HEK293 (cell line): ENCODE measurements around the gene UXS1.
"Not testable (repeated sequence)": the region's sequence is repeated elsewhere in the genome, so short reads cannot be mapped to it uniquely, and the experiment has no call there.

ENCODE experiments used
- CTCF ChIA-PET: fragments of 350-600 bp; formaldehyde crosslinking; extraction: SDS; loops from one replicate; lab custom pipeline; 2021; ENCODE audit warnings: antibody characterized with exemption; lab: Yijun Ruan, JAX
- POLR2A ChIA-PET: fragments of 300-600 bp; formaldehyde crosslinking; extraction: SDS; loops from one replicate; lab custom pipeline; 2020; ENCODE audit warnings: antibody characterized with exemption, inconsistent platforms; lab: Yijun Ruan, JAX
- H3K27ac ChIP-seq: fragments of 200-500 bp; sonication (Bioruptor generic); 2 replicates; pipeline ENCODE4 v1.5.1; 2014; ENCODE audit warnings: low read depth, low read length, control low read depth, inconsistent platforms; ENCODE audit errors: extremely low read depth
- H3K36me3 ChIP-seq, 2 experiments: fragments of 200-500 bp in 1 of 2; sonication (Bioruptor generic) in 1 of 2; 1 replicate in 1 of 2; 2 replicates in 1 of 2; pipeline ENCODE4 v1.5.1; 2014 to 2017; ENCODE audit warnings: inconsistent platforms in 2 of 2, low read length in 2 of 2; ENCODE audit not compliant: control insufficient read depth in 2 of 2, insufficient read depth in 1 of 2
- H3K4me1 ChIP-seq: fragments of 200-500 bp; sonication (Bioruptor generic); 2 replicates; pipeline ENCODE4 v1.5.1; 2014; ENCODE audit warnings: mild to moderate bottlenecking, low read length, inconsistent platforms; ENCODE audit not compliant: control insufficient read depth, insufficient read depth
- H3K4me3 ChIP-seq: 2 replicates; pipeline ENCODE4 v1.5.1; 2011; ENCODE audit warnings: low read depth, mild to moderate bottlenecking, control low read depth, low read length, moderate library complexity
- H3K9me3 ChIP-seq: fragments of 200-500 bp; sonication (Bioruptor generic); 2 replicates; pipeline ENCODE4 v1.5.1; 2014; ENCODE audit warnings: low read depth, low read length, inconsistent platforms; ENCODE audit not compliant: control insufficient read depth, insufficient read depth
- HOXC10 ChIP-seq: sonication (generic); formaldehyde crosslinking; IDR thresholded peaks from 2 replicates; pipeline ENCODE4 v1.8.1; 2023; ENCODE audit warnings: mild to moderate bottlenecking, missing genetic modification reagents
- REPIN1 ChIP-seq: fragments of 450-650 bp; formaldehyde crosslinking; IDR thresholded peaks from 2 replicates; pipeline ENCODE4 v1.5.1; 2017; ENCODE audit warnings: missing biosample characterization, missing genetic modification characterization, low read depth
- ZNF211 ChIP-seq: fragments of 450-650 bp; formaldehyde crosslinking; IDR thresholded peaks from 2 replicates; pipeline ENCODE4 v1.5.1; 2016; ENCODE audit warnings: low read depth, missing biosample characterization, missing genetic modification characterization
- ZNF23 ChIP-seq: fragments of 450-650 bp; formaldehyde crosslinking; IDR thresholded peaks from 2 replicates; pipeline ENCODE4 v1.5.1; 2016; ENCODE audit warnings: missing biosample characterization, missing genetic modification characterization, borderline replicate concordance
- ZNF292 ChIP-seq: fragments of 450-650 bp; formaldehyde crosslinking; IDR thresholded peaks from 2 replicates; pipeline ENCODE4 v1.5.1; 2016; ENCODE audit warnings: low read depth, missing biosample characterization, missing genetic modification characterization, borderline replicate concordance
- ZNF335 ChIP-seq: fragments of 450-650 bp; formaldehyde crosslinking; conservative IDR thresholded peaks from 2 replicates; pipeline ENCODE4 v1.5.1; 2016; ENCODE audit warnings: missing biosample characterization, missing genetic modification characterization
- ZNF571 ChIP-seq: fragments of 450-650 bp; formaldehyde crosslinking; IDR thresholded peaks from 2 replicates; pipeline ENCODE4 v1.5.0; 2017; ENCODE audit warnings: missing biosample characterization, missing genetic modification characterization
- ZNF830 ChIP-seq: fragments of 450-650 bp; IDR thresholded peaks from 2 replicates; pipeline ENCODE4 v1.5.0; 2018; ENCODE audit warnings: missing biosample characterization, missing genetic modification characterization, low read depth, mild to moderate bottlenecking, moderate library complexity
- TF ChIP-seq, protein P1 (sequence below): fragments of 450-650 bp; formaldehyde crosslinking; IDR thresholded peaks from 2 replicates; pipeline ENCODE4 v1.5.1; 2016; ENCODE audit warnings: missing biosample characterization, missing genetic modification characterization
- TF ChIP-seq, protein P2 (sequence below): fragments of 450-650 bp; formaldehyde crosslinking; IDR thresholded peaks from 2 replicates; pipeline ENCODE4 v1.5.1; 2016; ENCODE audit warnings: missing biosample characterization, missing genetic modification characterization
- TF ChIP-seq, protein P3 (sequence below): fragments of 450-650 bp; formaldehyde crosslinking; IDR thresholded peaks from 2 replicates; pipeline ENCODE4 v1.5.1; 2016; ENCODE audit warnings: missing biosample characterization, missing genetic modification characterization
- TF ChIP-seq, protein P4 (sequence below): fragments of 450-650 bp; formaldehyde crosslinking; IDR thresholded peaks from 2 replicates; pipeline ENCODE4 v1.5.1; 2017; ENCODE audit warnings: missing biosample characterization, missing genetic modification characterization
- TF ChIP-seq, protein P5 (sequence below): fragments of 450-650 bp; formaldehyde crosslinking; IDR thresholded peaks from 2 replicates; pipeline ENCODE4 v1.5.1; 2016; ENCODE audit warnings: missing biosample characterization, missing genetic modification characterization

UXS1 gene

DNA sequence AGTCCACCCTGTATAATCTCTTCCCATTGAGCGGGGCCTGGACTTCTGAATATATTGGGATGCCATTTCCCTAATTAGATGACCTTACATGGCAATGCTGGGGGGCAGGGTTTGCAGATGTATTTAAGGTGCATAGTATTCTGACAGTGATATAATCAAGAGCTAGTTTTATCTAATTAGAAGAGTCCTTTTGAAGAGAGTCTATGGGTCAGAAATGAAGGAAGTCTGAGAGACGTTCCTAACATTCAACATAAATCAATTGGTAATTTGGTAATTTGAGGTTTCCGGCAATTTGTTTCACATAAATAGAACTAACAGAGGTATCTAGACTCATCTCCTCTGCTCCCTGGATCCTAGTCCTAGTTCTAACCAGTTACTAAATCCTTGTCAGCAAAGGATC lies 25.7 kb upstream of the UXS1 start (continued):
- TF ChIP-seq ZNF335 (tag by site-specific recombination) = no peak
- TF ChIP-seq, protein P1, sequence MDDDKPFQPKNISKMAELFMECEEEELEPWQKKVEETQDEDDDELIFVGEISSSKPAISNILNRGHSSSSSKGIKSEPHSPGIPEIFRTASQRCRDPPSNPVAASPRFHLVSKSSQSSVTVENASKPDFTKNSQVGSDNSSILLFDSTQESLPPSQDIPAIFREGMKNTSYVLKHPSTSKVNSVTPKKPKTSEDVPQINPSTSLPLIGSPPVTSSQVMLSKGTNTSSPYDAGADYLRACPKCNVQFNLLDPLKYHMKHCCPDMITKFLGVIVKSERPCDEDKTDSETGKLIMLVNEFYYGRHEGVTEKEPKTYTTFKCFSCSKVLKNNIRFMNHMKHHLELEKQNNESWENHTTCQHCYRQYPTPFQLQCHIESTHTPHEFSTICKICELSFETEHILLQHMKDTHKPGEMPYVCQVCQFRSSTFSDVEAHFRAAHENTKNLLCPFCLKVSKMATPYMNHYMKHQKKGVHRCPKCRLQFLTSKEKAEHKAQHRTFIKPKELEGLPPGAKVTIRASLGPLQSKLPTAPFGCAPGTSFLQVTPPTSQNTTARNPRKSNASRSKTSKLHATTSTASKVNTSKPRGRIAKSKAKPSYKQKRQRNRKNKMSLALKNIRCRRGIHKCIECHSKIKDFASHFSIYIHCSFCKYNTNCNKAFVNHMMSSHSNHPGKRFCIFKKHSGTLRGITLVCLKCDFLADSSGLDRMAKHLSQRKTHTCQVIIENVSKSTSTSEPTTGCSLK = no peak
- TF ChIP-seq, protein P2, sequence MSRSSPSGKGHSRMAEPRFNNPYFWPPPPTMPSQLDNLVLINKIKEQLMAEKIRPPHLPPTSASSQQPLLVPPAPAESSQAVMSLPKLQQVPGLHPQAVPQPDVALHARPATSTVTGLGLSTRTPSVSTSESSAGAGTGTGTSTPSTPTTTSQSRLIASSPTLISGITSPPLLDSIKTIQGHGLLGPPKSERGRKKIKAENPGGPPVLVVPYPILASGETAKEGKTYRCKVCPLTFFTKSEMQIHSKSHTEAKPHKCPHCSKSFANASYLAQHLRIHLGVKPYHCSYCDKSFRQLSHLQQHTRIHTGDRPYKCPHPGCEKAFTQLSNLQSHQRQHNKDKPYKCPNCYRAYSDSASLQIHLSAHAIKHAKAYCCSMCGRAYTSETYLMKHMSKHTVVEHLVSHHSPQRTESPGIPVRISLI (tag by site-specific recombination) = no peak
- TF ChIP-seq ZNF830 (tag by site-specific recombination) = no peak
- TF ChIP-seq, protein P3, sequence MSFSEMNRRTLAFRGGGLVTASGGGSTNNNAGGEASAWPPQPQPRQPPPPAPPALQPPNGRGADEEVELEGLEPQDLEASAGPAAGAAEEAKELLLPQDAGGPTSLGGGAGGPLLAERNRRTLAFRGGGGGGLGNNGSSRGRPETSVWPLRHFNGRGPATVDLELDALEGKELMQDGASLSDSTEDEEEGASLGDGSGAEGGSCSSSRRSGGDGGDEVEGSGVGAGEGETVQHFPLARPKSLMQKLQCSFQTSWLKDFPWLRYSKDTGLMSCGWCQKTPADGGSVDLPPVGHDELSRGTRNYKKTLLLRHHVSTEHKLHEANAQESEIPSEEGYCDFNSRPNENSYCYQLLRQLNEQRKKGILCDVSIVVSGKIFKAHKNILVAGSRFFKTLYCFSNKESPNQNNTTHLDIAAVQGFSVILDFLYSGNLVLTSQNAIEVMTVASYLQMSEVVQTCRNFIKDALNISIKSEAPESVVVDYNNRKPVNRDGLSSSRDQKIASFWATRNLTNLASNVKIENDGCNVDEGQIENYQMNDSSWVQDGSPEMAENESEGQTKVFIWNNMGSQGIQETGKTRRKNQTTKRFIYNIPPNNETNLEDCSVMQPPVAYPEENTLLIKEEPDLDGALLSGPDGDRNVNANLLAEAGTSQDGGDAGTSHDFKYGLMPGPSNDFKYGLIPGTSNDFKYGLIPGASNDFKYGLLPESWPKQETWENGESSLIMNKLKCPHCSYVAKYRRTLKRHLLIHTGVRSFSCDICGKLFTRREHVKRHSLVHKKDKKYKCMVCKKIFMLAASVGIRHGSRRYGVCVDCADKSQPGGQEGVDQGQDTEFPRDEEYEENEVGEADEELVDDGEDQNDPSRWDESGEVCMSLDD (tag by site-specific recombination) = no peak
- TF ChIP-seq REPIN1 (tag by site-specific recombination) = no peak

DNA sequence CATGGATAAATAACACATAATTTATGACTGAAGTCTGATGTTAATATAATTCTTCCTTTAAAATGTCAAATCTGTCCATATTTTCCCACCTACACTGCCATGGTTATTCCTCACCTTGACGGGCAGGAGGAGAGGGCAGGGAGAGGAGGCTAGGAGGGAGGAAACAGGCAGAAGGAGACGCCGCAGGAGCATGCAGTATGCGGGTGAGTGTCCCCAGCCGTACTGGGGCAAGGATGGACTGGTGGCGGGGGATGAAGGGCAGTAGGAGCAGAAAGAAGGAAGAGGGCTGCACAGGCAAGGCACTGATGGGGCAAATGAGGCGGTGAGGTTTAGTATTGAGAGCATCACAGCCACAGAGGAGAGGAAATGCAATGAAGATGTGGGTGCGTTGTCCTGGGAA lies 25.1 kb upstream of the UXS1 start:
- H3K27ac ChIP-seq, CTCF ChIA-PET, POLR2A ChIA-PET: not testable (repeated sequence)

DNA sequence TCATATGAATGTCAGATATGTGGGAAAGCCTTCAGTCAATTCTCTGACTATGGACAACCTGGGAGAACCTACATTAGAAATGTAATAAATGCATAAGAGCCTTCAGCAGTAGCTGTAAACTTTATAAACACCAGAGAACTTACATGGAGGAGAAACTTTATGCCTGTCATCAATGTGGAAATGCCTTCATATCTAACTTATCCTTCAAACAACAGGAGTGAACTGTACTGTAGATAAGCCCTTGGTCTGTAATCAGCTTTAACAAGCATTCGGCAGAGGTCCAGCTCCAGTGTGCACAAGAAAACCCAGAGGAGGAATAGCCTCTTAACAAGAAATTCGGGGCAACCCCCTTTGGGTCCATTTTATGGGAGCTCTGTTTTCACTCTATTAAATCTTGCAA lies 14.8 kb upstream of the UXS1 start:
- Histone ChIP-seq H3K36me3 (no peaks in the 10 kb centered on the region), H3K4me1 (no peaks in the 10 kb centered on the region)
- ChIA-PET CTCF (interaction anchor here (0.7 to 0.8 kb wide), 2 partner anchors 11 to 17 kb away, joined by 3 to 4 read pairs; no protein-coding TSS in a partner anchor), POLR2A (no interaction called here)
- no peak for TF ChIP-seq ZNF23 (tag by site-specific recombination)
- no peak for TF ChIP-seq ZNF211 (tag by site-specific recombination)
- TF ChIP-seq, all 188 proteins: peak for 0
- Histone ChIP-seq H3K9me3 (no peaks in the 10 kb centered on the region), H3K27ac (no peak overlapping the region), H3K4me3 (no peak overlapping the region)

More for the DNA sequence above, 25.1 kb upstream of the UXS1 start:
- not testable (repeated sequence) for H3K9me3 ChIP-seq, H3K4me3 ChIP-seq, H3K4me1 ChIP-seq, H3K36me3 ChIP-seq

DNA sequence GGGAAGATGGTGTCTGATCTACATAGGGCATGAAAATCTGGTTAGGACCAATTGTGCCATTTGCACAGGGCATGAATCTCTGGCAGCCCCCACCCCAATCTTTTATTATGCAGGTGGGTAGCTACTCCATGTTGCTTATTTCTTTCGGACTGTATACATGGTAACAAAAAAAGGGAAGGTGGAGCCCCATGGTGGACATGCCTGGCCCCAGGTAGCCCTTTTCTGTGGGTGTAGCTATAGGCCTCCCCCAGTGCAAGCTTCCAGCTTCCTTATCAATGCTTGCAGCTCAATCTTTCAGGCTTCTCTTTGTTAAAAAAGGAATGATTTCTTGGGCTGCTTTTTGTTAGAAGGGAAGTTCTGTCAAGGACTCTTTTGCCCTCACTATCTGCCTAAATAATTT lies 14.3 kb upstream of the UXS1 start:
- Histone ChIP-seq H3K4me3 (no peak overlapping the region), H3K36me3 (no peaks in the 10 kb centered on the region), H3K27ac (no peak overlapping the region)
- no peak for TF ChIP-seq ZNF571 (tag by site-specific recombination)
- TF ChIP-seq, protein P4, sequence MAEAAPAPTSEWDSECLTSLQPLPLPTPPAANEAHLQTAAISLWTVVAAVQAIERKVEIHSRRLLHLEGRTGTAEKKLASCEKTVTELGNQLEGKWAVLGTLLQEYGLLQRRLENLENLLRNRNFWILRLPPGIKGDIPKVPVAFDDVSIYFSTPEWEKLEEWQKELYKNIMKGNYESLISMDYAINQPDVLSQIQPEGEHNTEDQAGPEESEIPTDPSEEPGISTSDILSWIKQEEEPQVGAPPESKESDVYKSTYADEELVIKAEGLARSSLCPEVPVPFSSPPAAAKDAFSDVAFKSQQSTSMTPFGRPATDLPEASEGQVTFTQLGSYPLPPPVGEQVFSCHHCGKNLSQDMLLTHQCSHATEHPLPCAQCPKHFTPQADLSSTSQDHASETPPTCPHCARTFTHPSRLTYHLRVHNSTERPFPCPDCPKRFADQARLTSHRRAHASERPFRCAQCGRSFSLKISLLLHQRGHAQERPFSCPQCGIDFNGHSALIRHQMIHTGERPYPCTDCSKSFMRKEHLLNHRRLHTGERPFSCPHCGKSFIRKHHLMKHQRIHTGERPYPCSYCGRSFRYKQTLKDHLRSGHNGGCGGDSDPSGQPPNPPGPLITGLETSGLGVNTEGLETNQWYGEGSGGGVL (tag by site-specific recombination) = no peak
- TF ChIP-seq HOXC10 (CRISPR knock-in tag) = no peak
- no peak for TF ChIP-seq ZNF292 (tag by site-specific recombination)
- TF ChIP-seq ZNF23 (tag by site-specific recombination) = no peak
- TF ChIP-seq, protein P5, sequence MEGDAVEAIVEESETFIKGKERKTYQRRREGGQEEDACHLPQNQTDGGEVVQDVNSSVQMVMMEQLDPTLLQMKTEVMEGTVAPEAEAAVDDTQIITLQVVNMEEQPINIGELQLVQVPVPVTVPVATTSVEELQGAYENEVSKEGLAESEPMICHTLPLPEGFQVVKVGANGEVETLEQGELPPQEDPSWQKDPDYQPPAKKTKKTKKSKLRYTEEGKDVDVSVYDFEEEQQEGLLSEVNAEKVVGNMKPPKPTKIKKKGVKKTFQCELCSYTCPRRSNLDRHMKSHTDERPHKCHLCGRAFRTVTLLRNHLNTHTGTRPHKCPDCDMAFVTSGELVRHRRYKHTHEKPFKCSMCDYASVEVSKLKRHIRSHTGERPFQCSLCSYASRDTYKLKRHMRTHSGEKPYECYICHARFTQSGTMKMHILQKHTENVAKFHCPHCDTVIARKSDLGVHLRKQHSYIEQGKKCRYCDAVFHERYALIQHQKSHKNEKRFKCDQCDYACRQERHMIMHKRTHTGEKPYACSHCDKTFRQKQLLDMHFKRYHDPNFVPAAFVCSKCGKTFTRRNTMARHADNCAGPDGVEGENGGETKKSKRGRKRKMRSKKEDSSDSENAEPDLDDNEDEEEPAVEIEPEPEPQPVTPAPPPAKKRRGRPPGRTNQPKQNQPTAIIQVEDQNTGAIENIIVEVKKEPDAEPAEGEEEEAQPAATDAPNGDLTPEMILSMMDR (tag by site-specific recombination) = no peak
- TF ChIP-seq, all 188 proteins: peak for 0
- CTCF ChIA-PET = interaction anchor here (0.7 to 0.8 kb wide), 2 partner anchors 10 to 18 kb away, joined by 3 to 4 read pairs; no protein-coding TSS in a partner anchor
- Histone ChIP-seq H3K4me1 (no peaks in the 10 kb centered on the region), H3K9me3 (no peaks in the 10 kb centered on the region)
- POLR2A ChIA-PET = no interaction called here
